22Rv1 (cell line): ENCODE results near the gene LIMA1.
"Not testable (repeated sequence)": the region's sequence is repeated elsewhere in the genome, so short reads cannot be mapped to it uniquely, and the experiment has no call there.

Experiments
- H3K27ac ChIP-seq: fragments of 450-650 bp; 2 replicates; pipeline ENCODE4 v1.5.1; 2017
- CTCF ChIP-seq: fragments of 450-650 bp; IDR thresholded peaks from 2 replicates; pipeline ENCODE4 v1.5.1; 2017; ENCODE audit warnings: mild to moderate bottlenecking
- ZFX ChIP-seq: fragments of 450-650 bp; IDR thresholded peaks from 2 replicates; pipeline ENCODE4 v1.6.1; 2017; ENCODE audit warnings: antibody characterized with exemption, borderline replicate concordance

LIMA1 gene

GRCh38 chr12:50297027-50297426 is 13.7 kb upstream of the LIMA1 start:
- no peak overlapping the region for H3K27ac ChIP-seq
- no peak for TF ChIP-seq ZFX
- no peak for TF ChIP-seq CTCF

- TF ChIP-seq CTCF (no peak), ZFX (no peak)
- H3K27ac ChIP-seq: no peak overlapping the region
Observed at GRCh38 chr12:50296554-50296953, 13.2 kb upstream of the LIMA1 start.

GRCh38 chr12:50291377-50291776 is 8.1 kb upstream of the LIMA1 start:
- TF ChIP-seq ZFX: no peak
- no peak for TF ChIP-seq CTCF
- H3K27ac ChIP-seq: no peak overlapping the region

GRCh38 chr12:50290692-50291091 is 7.4 kb upstream of the LIMA1 start:
- not testable (repeated sequence) for H3K27ac ChIP-seq

GRCh38 chr12:50287271-50287670 is 4.0 kb upstream of the LIMA1 start:
- no peak for TF ChIP-seq CTCF
- TF ChIP-seq ZFX: no peak
- H3K27ac ChIP-seq: no peak overlapping the region

- TF ChIP-seq CTCF: no peak
- TF ChIP-seq ZFX: no peak
- H3K27ac ChIP-seq: peak overlapping the region; percentile 1; the same call in 1 of the 2 replicates
Observed at GRCh38 chr12:50285253-50285652, 1.9 kb upstream of the LIMA1 start.

GRCh38 chr12:50282721-50283228 is 545 bp downstream of the LIMA1 start:
- TF ChIP-seq ZFX (no peak), CTCF (no peak)
- peak overlapping the region; percentile 72 for H3K27ac ChIP-seq

- TF ChIP-seq ZFX (no peak), CTCF (no peak)
- H3K27ac ChIP-seq: no peak overlapping the region
Observed at GRCh38 chr12:50279501-50279900, 3.8 kb downstream of the LIMA1 start.
